SK-N-SH (cell line): ENCODE measurements around the gene IL31RA. TPM values are rescaled to one million over a fixed set of nuclear protein-coding genes. Genes with fewer than 3 reads are reported as not detected.
A peak's percentile ranks its signal among the peaks of the same experiment; 100 is the strongest.

ENCODE experiments used
- CTCF ChIA-PET: fragments of 300-600, 350-600 bp; formaldehyde crosslinking; extraction: SDS; loops from one replicate; lab custom pipeline; 2021; lab: Yijun Ruan, JAX
- POLR2A ChIA-PET: fragments of 350-600 bp; sonication (Branson Sonifier 250); formaldehyde crosslinking; extraction: SDS; loops from one replicate; lab custom pipeline; 2020; ENCODE audit warnings: antibody characterized with exemption, inconsistent platforms; lab: Yijun Ruan, JAX
- DNase-seq: peaks from one replicate; pipeline ENCODE4 v3.0.0; 2012
- H2AFZ ChIP-seq: fragments of 200-600 bp; sonication (generic); 2 replicates; pipeline ENCODE4 v1.8.1; 2016; ENCODE audit warnings: antibody characterized with exemption, mild to moderate bottlenecking, low read depth
- H3F3A ChIP-seq: fragments of 200-600 bp; sonication (generic); replicated peaks from 2 replicates; pipeline ENCODE3; 2016; ENCODE audit warnings: antibody characterized with exemption, mild to moderate bottlenecking; ENCODE audit not compliant: insufficient read depth
- H3K27ac ChIP-seq, 2 experiments: fragments of 200-500 bp in 1 of 2; fragments of 200-600 bp in 1 of 2; sonication (Bioruptor generic) in 1 of 2; sonication (generic), shearing (Covaris generic) in 1 of 2; 2 replicates each; pipeline versions ENCODE4 v1.5.1 to v1.6.1; 2014 to 2016; ENCODE audit warnings: low read depth in 2 of 2, inconsistent platforms in 1 of 2, low read length in 1 of 2, mild to moderate bottlenecking in 1 of 2, mixed read lengths in 1 of 2
- H3K27me3 ChIP-seq: fragments of 200-600 bp; sonication (generic), shearing (Covaris generic); 2 replicates; pipeline ENCODE4 v1.6.1; 2016; ENCODE audit warnings: mixed run types; ENCODE audit not compliant: insufficient read depth
- H3K36me3 ChIP-seq, 2 experiments: fragments of 200-500 bp in 1 of 2; fragments of 200-600 bp in 1 of 2; sonication (Bioruptor generic) in 1 of 2; sonication (generic) in 1 of 2; replicated peaks in 1 of 2; 2 replicates each; pipeline versions ENCODE3 to v1.5.1; 2014 to 2016; ENCODE audit warnings: low read length in 1 of 2, mild to moderate bottlenecking in 1 of 2; ENCODE audit not compliant: insufficient read depth in 2 of 2, control insufficient read depth in 1 of 2
- H3K4me1 ChIP-seq, 2 experiments: fragments of 200-500 bp in 1 of 2; fragments of 200-600 bp in 1 of 2; sonication (Bioruptor generic) in 1 of 2; sonication (generic), shearing (Covaris generic) in 1 of 2; 2 replicates each; pipeline versions ENCODE4 v1.5.1 to v1.6.1; 2014 to 2016; ENCODE audit warnings: low read depth in 1 of 2, low read length in 1 of 2, mixed run types in 1 of 2; ENCODE audit not compliant: insufficient read depth in 2 of 2, control insufficient read depth in 1 of 2
- H3K4me2 ChIP-seq: fragments of 200-600 bp; sonication (generic), shearing (Covaris generic); 2 replicates; pipeline ENCODE4 v1.6.1; 2017; ENCODE audit warnings: mixed run types
- H3K4me3 ChIP-seq, 2 experiments: fragments of 200-500 bp in 1 of 2; fragments of 200-600 bp in 1 of 2; sonication (Bioruptor generic) in 1 of 2; sonication (generic), shearing (Covaris generic) in 1 of 2; 2 replicates each; pipeline versions ENCODE4 v1.5.1 to v1.8.1; 2014 to 2016; ENCODE audit warnings: low read depth in 2 of 2, inconsistent platforms in 1 of 2, low read length in 1 of 2, mild to moderate bottlenecking in 1 of 2, mixed read lengths in 1 of 2, moderate library complexity in 1 of 2
- H3K79me2 ChIP-seq: fragments of 200-600 bp; sonication (generic); 2 replicates; pipeline ENCODE4 v1.8.1; 2017; ENCODE audit warnings: mild to moderate bottlenecking; ENCODE audit not compliant: insufficient read depth
- H3K9ac ChIP-seq: fragments of 200-600 bp; sonication (generic); 2 replicates; pipeline ENCODE4 v1.6.1; 2017; ENCODE audit warnings: mixed run types
- H3K9me2 ChIP-seq: fragments of 200-600 bp; sonication (generic); 2 replicates; pipeline ENCODE4 v1.6.1; 2017; ENCODE audit warnings: mixed run types
- H3K9me3 ChIP-seq: fragments of 200-600 bp; sonication (generic); 2 replicates; pipeline ENCODE4 v1.6.1; 2017; ENCODE audit warnings: mixed run types, mild to moderate bottlenecking, moderate library complexity
- H4K20me1 ChIP-seq: fragments of 200-600 bp; sonication (generic); 2 replicates; pipeline ENCODE4 v1.6.1; 2017; ENCODE audit warnings: mild to moderate bottlenecking, mixed run types; ENCODE audit not compliant: insufficient read depth
- CHD2 ChIP-seq: fragments of 150-350 bp; IDR thresholded peaks from 2 replicates; pipeline ENCODE4 v1.6.1; 2018; ENCODE audit warnings: low read length; ENCODE audit not compliant: partially characterized antibody
- EP300 ChIP-seq, 2 experiments: IDR thresholded peaks; 2 replicates each; pipeline versions ENCODE4 v1.4.0 to v1.6.1; 2012; ENCODE audit warnings: borderline replicate concordance in 1 of 2, low read depth in 1 of 2, low read length in 1 of 2
- FOXJ3 ChIP-seq: sonication (generic); formaldehyde crosslinking; IDR thresholded peaks from 2 replicates; pipeline ENCODE4 v1.5.1; 2020; ENCODE audit warnings: mild to moderate bottlenecking, missing genetic modification reagents
- FOXM1 ChIP-seq: IDR thresholded peaks from 2 replicates; pipeline ENCODE4 v1.4.0; 2012; ENCODE audit warnings: low read depth, mild to moderate bottlenecking
- GABPA ChIP-seq: IDR thresholded peaks from 2 replicates; pipeline ENCODE4 v1.4.0; 2012; ENCODE audit warnings: low read depth, mild to moderate bottlenecking
- JUND ChIP-seq: IDR thresholded peaks from 2 replicates; pipeline ENCODE4 v1.4.0; 2012
- MXI1 ChIP-seq: IDR thresholded peaks from 2 replicates; pipeline ENCODE4 v1.6.1; 2012; ENCODE audit warnings: mild to moderate bottlenecking, low read depth, low read length, improper control_type of control experiment
- NFIC ChIP-seq: IDR thresholded peaks from 2 replicates; pipeline ENCODE4 v1.4.0; 2012; ENCODE audit warnings: borderline replicate concordance
- POLR2AphosphoS5 ChIP-seq: IDR thresholded peaks from 2 replicates; pipeline ENCODE4 v1.6.1; 2012; ENCODE audit warnings: low read depth, low read length
- RCOR1 ChIP-seq: fragments of 150-350 bp; IDR thresholded peaks from 2 replicates; pipeline ENCODE4 v1.6.1; 2017; ENCODE audit warnings: antibody characterized with exemption, low read length
- RXRA ChIP-seq: IDR thresholded peaks from 2 replicates; pipeline ENCODE4 v1.4.0; 2012; ENCODE audit warnings: low read depth, mild to moderate bottlenecking, borderline replicate concordance
- TAF1 ChIP-seq: IDR thresholded peaks from 2 replicates; pipeline ENCODE4 v1.6.1; 2012; ENCODE audit warnings: low read depth, mild to moderate bottlenecking, low read length, moderate library complexity, borderline replicate concordance
- TEAD4 ChIP-seq: IDR thresholded peaks from 2 replicates; pipeline ENCODE4 v1.4.0; 2012; ENCODE audit warnings: mild to moderate bottlenecking, borderline replicate concordance; ENCODE audit not compliant: insufficient read depth
- WGBS: methylation state at CpG from one replicate; pipeline ENCODE4 v1.1.6; 2017; ENCODE audit warnings: low lambda C conversion rate; 5-methylcytosine and 5-hydroxymethylcytosine counted together
- polyA plus RNA-seq, 3 experiments: library from polyadenylated mRNA; depleted of rRNA; stranded (reverse); fragments of >200 nt; gene quantifications; 2 replicates each; pipeline ENCODE4 v1.2.3, GENCODE V29; 2012
- TF ChIP-seq, protein P1 (sequence below): fragments of 200-600 bp; sonication (generic); IDR thresholded peaks from 2 replicates; pipeline ENCODE4 v1.6.1; 2017; ENCODE audit warnings: antibody characterized with exemption, mild to moderate bottlenecking, moderate library complexity
- TF ChIP-seq, protein P2 (sequence below): IDR thresholded peaks from 2 replicates; pipeline ENCODE4 v1.4.0; 2012; ENCODE audit warnings: low read depth
- TF ChIP-seq, protein P3 (sequence below): IDR thresholded peaks from 2 replicates; pipeline ENCODE4 v1.4.0; 2012; ENCODE audit warnings: low read depth, borderline replicate concordance
- TF ChIP-seq, protein P4 (sequence below): fragments of 150-350 bp; IDR thresholded peaks from 2 replicates; pipeline ENCODE4 v1.6.1; 2017; ENCODE audit warnings: antibody characterized with exemption, low read length, low read depth, borderline replicate concordance
- TF ChIP-seq, protein P5 (sequence below): IDR thresholded peaks from 2 replicates; pipeline ENCODE4 v1.4.0; 2012; ENCODE audit warnings: low read depth, borderline replicate concordance
- TF ChIP-seq, protein P6 (sequence below): fragments of 150-350 bp; IDR thresholded peaks from 2 replicates; pipeline ENCODE4 v1.6.1; 2016; ENCODE audit warnings: mild to moderate bottlenecking, low read depth, low read length
- TF ChIP-seq, protein P7 (sequence below): IDR thresholded peaks from 2 replicates; pipeline ENCODE4 v1.6.1; 2012; ENCODE audit warnings: mild to moderate bottlenecking, low read depth, low read length, moderate library complexity

IL31RA gene
- polyA plus RNA-seq, 1 of the 3 experiments (the other 2 are of a cell fraction): 0.20 TPM

DNA sequence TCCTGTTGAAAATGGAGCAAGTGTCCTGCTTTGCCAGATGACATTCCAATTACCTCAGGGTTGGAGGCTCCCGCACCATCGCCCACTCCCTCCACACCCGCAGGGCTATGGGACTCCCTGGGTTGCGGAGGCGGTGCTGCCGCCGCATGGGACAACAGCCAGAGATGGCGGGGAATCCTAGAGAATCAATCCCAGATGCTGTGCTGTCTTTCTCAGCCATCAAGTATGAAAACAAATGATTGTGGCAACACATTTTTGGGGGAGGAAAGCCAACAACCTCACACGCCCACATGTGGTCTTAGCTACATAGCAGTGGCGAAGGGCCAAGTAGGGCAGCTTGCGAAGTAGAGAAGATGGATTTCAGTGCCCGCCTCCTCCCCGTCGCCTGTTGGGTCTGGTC is 46.7 kb downstream of the IL31RA start:
- DNase-seq: peak; percentile 87
- Histone ChIP-seq H3K4me3 (peak overlapping the region; percentile 27 to 40), H3K4me2 (peak overlapping the region; percentile 36), H3K79me2 (no peaks in the 10 kb centered on the region), H3K4me1 (peaks cover 7 to 10% of the 10 kb centered on the region in 2 experiments; a peak in 3 of 4 replicates), H3K36me3 (no peaks in the 10 kb centered on the region), H3F3A (peaks cover 12% of the 10 kb centered on the region), H2AFZ (peak overlapping the region; percentile 52; the same call in 1 of the 2 replicates), H3K9me3 (no peaks in the 10 kb centered on the region), H3K27me3 (no peaks in the 10 kb centered on the region), H3K9ac (no peak overlapping the region), H3K9me2 (no peaks in the 10 kb centered on the region), H4K20me1 (no peaks in the 10 kb centered on the region), H3K27ac (peak overlapping the region; percentile 26 to 37; a peak in 2 of 4 replicates)
- ChIA-PET CTCF (interaction anchor here (1.0 to 3.1 kb wide), 3 partner anchors 14 to 29 kb away, joined by 3 to 10 read pairs (median 3); no protein-coding TSS in a partner anchor), POLR2A (no interaction called here)
- 22% methylated on average over 14 of the region's 14 CpGs for WGBS
- TF ChIP-seq TAF1: no peak
- TF ChIP-seq, protein P1, sequence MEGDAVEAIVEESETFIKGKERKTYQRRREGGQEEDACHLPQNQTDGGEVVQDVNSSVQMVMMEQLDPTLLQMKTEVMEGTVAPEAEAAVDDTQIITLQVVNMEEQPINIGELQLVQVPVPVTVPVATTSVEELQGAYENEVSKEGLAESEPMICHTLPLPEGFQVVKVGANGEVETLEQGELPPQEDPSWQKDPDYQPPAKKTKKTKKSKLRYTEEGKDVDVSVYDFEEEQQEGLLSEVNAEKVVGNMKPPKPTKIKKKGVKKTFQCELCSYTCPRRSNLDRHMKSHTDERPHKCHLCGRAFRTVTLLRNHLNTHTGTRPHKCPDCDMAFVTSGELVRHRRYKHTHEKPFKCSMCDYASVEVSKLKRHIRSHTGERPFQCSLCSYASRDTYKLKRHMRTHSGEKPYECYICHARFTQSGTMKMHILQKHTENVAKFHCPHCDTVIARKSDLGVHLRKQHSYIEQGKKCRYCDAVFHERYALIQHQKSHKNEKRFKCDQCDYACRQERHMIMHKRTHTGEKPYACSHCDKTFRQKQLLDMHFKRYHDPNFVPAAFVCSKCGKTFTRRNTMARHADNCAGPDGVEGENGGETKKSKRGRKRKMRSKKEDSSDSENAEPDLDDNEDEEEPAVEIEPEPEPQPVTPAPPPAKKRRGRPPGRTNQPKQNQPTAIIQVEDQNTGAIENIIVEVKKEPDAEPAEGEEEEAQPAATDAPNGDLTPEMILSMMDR: no peak
- TF ChIP-seq, protein P2, sequence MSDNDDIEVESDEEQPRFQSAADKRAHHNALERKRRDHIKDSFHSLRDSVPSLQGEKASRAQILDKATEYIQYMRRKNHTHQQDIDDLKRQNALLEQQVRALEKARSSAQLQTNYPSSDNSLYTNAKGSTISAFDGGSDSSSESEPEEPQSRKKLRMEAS: peak; percentile 58; the same call in 1 of the 2 replicates
- no peak for TF ChIP-seq GABPA
- TF ChIP-seq, protein P3, sequence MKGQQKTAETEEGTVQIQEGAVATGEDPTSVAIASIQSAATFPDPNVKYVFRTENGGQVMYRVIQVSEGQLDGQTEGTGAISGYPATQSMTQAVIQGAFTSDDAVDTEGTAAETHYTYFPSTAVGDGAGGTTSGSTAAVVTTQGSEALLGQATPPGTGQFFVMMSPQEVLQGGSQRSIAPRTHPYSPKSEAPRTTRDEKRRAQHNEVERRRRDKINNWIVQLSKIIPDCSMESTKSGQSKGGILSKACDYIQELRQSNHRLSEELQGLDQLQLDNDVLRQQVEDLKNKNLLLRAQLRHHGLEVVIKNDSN: no peak
- TF ChIP-seq, protein P4, sequence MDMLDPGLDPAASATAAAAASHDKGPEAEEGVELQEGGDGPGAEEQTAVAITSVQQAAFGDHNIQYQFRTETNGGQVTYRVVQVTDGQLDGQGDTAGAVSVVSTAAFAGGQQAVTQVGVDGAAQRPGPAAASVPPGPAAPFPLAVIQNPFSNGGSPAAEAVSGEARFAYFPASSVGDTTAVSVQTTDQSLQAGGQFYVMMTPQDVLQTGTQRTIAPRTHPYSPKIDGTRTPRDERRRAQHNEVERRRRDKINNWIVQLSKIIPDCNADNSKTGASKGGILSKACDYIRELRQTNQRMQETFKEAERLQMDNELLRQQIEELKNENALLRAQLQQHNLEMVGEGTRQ: no peak
- peak; percentile 66; the same call in 1 of the 2 replicates for TF ChIP-seq RCOR1
- peak; percentile 65; the same call in 1 of the 2 replicates for TF ChIP-seq POLR2AphosphoS5
- TF ChIP-seq EP300 (IDR thresholded peaks at IDR 0.05; ENCODE audit: borderline replicate concordance in 1 of 2, low read depth in 1 of 2, low read length in 1 of 2): peak; percentile 33 to 63; a peak in 3 of 4 replicates
- TF ChIP-seq, protein P5, sequence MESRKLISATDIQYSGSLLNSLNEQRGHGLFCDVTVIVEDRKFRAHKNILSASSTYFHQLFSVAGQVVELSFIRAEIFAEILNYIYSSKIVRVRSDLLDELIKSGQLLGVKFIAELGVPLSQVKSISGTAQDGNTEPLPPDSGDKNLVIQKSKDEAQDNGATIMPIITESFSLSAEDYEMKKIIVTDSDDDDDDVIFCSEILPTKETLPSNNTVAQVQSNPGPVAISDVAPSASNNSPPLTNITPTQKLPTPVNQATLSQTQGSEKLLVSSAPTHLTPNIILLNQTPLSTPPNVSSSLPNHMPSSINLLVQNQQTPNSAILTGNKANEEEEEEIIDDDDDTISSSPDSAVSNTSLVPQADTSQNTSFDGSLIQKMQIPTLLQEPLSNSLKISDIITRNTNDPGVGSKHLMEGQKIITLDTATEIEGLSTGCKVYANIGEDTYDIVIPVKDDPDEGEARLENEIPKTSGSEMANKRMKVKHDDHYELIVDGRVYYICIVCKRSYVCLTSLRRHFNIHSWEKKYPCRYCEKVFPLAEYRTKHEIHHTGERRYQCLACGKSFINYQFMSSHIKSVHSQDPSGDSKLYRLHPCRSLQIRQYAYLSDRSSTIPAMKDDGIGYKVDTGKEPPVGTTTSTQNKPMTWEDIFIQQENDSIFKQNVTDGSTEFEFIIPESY: 0 out of 2 replicates have a peak, but pooled peaks have one; percentile 40
- TF ChIP-seq FOXJ3 (CRISPR knock-in tag): peak; percentile 72
- TF ChIP-seq MXI1: peak; percentile 69; the same call in 1 of the 2 replicates
- TF ChIP-seq, protein P6, sequence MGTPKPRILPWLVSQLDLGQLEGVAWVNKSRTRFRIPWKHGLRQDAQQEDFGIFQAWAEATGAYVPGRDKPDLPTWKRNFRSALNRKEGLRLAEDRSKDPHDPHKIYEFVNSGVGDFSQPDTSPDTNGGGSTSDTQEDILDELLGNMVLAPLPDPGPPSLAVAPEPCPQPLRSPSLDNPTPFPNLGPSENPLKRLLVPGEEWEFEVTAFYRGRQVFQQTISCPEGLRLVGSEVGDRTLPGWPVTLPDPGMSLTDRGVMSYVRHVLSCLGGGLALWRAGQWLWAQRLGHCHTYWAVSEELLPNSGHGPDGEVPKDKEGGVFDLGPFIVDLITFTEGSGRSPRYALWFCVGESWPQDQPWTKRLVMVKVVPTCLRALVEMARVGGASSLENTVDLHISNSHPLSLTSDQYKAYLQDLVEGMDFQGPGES: no peak
- peak; percentile 34; the same call in 1 of the 2 replicates for TF ChIP-seq JUND
- TF ChIP-seq NFIC: peak; percentile 78
- 0 out of 2 replicates have a peak, but pooled peaks have one; percentile 50 for TF ChIP-seq RXRA
- TF ChIP-seq CHD2: peak; percentile 45
- TF ChIP-seq TEAD4: peak; percentile 65; the same call in 1 of the 2 replicates
- TF ChIP-seq, protein P7, sequence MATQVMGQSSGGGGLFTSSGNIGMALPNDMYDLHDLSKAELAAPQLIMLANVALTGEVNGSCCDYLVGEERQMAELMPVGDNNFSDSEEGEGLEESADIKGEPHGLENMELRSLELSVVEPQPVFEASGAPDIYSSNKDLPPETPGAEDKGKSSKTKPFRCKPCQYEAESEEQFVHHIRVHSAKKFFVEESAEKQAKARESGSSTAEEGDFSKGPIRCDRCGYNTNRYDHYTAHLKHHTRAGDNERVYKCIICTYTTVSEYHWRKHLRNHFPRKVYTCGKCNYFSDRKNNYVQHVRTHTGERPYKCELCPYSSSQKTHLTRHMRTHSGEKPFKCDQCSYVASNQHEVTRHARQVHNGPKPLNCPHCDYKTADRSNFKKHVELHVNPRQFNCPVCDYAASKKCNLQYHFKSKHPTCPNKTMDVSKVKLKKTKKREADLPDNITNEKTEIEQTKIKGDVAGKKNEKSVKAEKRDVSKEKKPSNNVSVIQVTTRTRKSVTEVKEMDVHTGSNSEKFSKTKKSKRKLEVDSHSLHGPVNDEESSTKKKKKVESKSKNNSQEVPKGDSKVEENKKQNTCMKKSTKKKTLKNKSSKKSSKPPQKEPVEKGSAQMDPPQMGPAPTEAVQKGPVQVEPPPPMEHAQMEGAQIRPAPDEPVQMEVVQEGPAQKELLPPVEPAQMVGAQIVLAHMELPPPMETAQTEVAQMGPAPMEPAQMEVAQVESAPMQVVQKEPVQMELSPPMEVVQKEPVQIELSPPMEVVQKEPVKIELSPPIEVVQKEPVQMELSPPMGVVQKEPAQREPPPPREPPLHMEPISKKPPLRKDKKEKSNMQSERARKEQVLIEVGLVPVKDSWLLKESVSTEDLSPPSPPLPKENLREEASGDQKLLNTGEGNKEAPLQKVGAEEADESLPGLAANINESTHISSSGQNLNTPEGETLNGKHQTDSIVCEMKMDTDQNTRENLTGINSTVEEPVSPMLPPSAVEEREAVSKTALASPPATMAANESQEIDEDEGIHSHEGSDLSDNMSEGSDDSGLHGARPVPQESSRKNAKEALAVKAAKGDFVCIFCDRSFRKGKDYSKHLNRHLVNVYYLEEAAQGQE: 0 out of 2 replicates have a peak, but pooled peaks have one; percentile 47
- TF ChIP-seq FOXM1: no peak
